Effector memory CD4-positive, alpha-beta T cell (primary cell): ENCODE results near the gene HRK.
"Not testable (repeated sequence)": the region's sequence is repeated elsewhere in the genome, so short reads cannot be mapped to it uniquely, and the experiment has no call there.

Source experiments
- DNase-seq, 3 donors: peaks; one replicate each; pipeline ENCODE4 v3.0.0-alpha.2; 2020
- H3K27ac ChIP-seq: 2 replicates; pipeline ENCODE4 v1.7.0; 2013; ENCODE audit warnings: mild to moderate bottlenecking, low read length, moderate library complexity; ENCODE audit not compliant: insufficient read depth, poor library complexity, severe bottlenecking
- H3K27me3 ChIP-seq: replicated peaks from 2 replicates; pipeline ENCODE4 v1.7.0; 2013; ENCODE audit warnings: mild to moderate bottlenecking, low read length; ENCODE audit not compliant: insufficient read depth, control insufficient read depth, poor library complexity, severe bottlenecking
- H3K36me3 ChIP-seq: 2 replicates; pipeline ENCODE4 v1.7.0; 2013; ENCODE audit warnings: mild to moderate bottlenecking, low read length, moderate library complexity; ENCODE audit not compliant: control insufficient read depth, insufficient read depth
- H3K4me1 ChIP-seq: 2 replicates; pipeline ENCODE4 v1.7.0; 2013; ENCODE audit warnings: low read length, mild to moderate bottlenecking; ENCODE audit not compliant: control insufficient read depth, insufficient read depth, poor library complexity, severe bottlenecking
- H3K4me3 ChIP-seq: 2 replicates; pipeline ENCODE4 v1.7.0; 2013; ENCODE audit warnings: low read length, low read depth, mild to moderate bottlenecking; ENCODE audit not compliant: insufficient read depth, poor library complexity, severe bottlenecking
- H3K9me3 ChIP-seq: 2 replicates; pipeline ENCODE4 v1.7.0; 2013; ENCODE audit warnings: mild to moderate bottlenecking, low read length, moderate library complexity; ENCODE audit not compliant: control insufficient read depth

The HRK gene

GRCh38 chr12:116832353-116832752 is 48.9 kb downstream of the HRK start:
- no peak overlapping the region for H3K27ac ChIP-seq
- no peaks in the 10 kb centered on the region for H3K4me1 ChIP-seq
- H3K4me3 ChIP-seq = no peak overlapping the region

GRCh38 chr12:116827432-116827831 is 53.8 kb downstream of the HRK start:
- H3K4me1 ChIP-seq = no peaks in the 10 kb centered on the region
- no peak overlapping the region for H3K4me3 ChIP-seq
- H3K36me3 ChIP-seq = no peaks in the 10 kb centered on the region
- H3K27me3 ChIP-seq = no peaks in the 10 kb centered on the region
- DNase-seq = no peak
- no peaks in the 10 kb centered on the region for H3K9me3 ChIP-seq
- H3K27ac ChIP-seq = no peak overlapping the region

More at GRCh38 chr12:116832353-116832752, 48.9 kb downstream of the HRK start:
- DNase-seq = no peak
- Histone ChIP-seq H3K36me3 (no peaks in the 10 kb centered on the region), H3K27me3 (no peaks in the 10 kb centered on the region), H3K9me3 (no peaks in the 10 kb centered on the region)

DNA sequence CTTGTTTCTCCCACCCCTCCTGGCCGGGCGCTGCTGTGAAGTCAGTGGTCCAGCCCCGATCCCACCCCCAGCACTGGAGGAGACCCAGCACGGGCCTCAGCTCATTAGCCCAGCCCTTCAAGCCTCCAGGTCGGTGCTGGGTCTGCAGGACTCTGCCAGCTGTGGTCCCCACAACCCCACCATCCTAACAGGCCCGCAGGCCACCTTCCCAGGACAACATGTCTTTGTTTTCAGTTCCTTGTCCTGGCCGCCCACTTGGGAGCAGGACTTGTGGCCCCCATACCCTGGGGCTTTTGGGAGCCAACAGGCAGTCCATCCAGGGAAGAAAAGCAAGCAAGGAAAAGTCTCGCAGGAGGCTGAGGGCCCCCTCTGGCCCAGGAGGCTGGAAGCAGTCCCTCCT is 60.0 kb downstream of the HRK start:
- Histone ChIP-seq H3K4me1 (peaks cover 9% of the 10 kb centered on the region), H3K27ac (no peak overlapping the region), H3K4me3 (no peak overlapping the region), H3K9me3 (no peaks in the 10 kb centered on the region), H3K36me3 (no peaks in the 10 kb centered on the region), H3K27me3 (no peaks in the 10 kb centered on the region)
- DNase-seq = no peak

DNA sequence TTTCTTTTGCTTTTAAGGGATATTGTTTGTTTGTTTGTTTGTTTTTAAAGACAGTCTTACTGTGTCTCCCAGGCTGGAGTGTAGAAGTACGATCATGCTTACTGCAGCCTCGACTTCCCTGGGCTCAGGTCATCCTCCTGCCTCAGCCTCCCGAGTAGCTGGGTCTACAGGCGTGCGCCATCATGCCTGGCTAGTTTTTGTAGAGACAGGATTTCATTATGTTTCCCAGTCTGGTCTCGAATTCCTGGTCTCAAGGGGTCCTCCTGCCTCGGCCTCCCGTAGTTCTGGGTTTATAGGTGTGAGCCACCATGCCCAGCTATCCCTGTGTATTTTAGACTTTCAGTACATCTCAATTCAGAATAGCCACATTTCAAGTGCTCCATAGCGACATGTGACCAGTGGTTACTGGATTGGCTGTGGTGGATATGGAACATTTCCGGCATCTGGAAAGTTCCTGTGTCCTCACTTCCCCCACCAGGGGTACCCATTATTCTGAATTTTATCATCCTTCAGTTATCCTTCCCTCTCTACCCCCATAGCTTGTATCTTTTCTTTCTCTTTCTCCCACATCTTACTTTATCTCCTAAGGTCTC is 61.1 kb downstream of the HRK start:
- H3K36me3 ChIP-seq = no peaks in the 10 kb centered on the region
- H3K4me3 ChIP-seq = no peak overlapping the region
- H3K9me3 ChIP-seq = no peaks in the 10 kb centered on the region
- H3K27me3 ChIP-seq = no peaks in the 10 kb centered on the region
- no peak for DNase-seq
- H3K4me1 ChIP-seq = peaks cover 9% of the 10 kb centered on the region
- no peak overlapping the region for H3K27ac ChIP-seq

GRCh38 chr12:116818948-116819832 is 62.1 kb downstream of the HRK start:
- Histone ChIP-seq H3K27ac (peak overlapping the region; percentile 88), H3K9me3 (no peaks in the 10 kb centered on the region), H3K27me3 (no peaks in the 10 kb centered on the region), H3K36me3 (no peaks in the 10 kb centered on the region), H3K4me3 (peak overlapping the region; percentile 74), H3K4me1 (peaks cover 9% of the 10 kb centered on the region)
- DNase-seq = peak; percentile 84 to 89 (median 86)

DNA sequence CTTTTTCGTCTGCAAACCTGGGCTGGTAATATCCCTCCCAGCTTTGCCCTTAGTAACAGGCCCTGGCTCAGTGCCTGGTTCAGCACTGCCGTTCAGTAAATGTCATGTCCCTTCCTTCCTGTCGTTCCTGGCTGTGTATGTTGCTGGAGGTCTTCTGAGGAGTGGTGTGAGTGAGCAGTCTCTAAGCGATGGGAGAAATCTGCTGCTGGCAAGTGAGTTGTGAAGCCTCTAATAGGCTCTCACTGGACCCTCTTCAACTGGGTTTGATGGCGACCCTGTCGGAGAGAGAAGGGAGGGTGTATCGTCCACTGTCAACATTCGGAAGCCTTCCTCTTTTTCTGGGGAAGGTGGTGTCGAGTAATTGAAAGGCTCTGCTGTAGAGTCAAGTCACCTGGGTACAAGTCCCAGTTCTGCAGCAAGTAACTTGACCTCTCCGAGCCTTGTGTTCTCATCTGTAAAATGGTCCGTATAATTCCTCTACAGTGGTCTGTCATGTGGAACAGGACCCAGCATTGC is 62.8 kb downstream of the HRK start:
- H3K4me1 ChIP-seq = peaks cover 9% of the 10 kb centered on the region
- H3K36me3 ChIP-seq = no peaks in the 10 kb centered on the region
- no peak for DNase-seq

GRCh38 chr12:116814766-116815165 is 66.5 kb downstream of the HRK start:
- not testable (repeated sequence) for DNase-seq, H3K4me1 ChIP-seq, H3K9me3 ChIP-seq, H3K36me3 ChIP-seq, H3K4me3 ChIP-seq, H3K27me3 ChIP-seq, H3K27ac ChIP-seq

More for the DNA sequence above, 62.8 kb downstream of the HRK start:
- Histone ChIP-seq H3K9me3 (no peaks in the 10 kb centered on the region), H3K4me3 (peak overlapping the region; percentile 74), H3K27ac (peak overlapping the region; percentile 88), H3K27me3 (no peaks in the 10 kb centered on the region)

- Histone ChIP-seq H3K27me3 (no peaks in the 10 kb centered on the region), H3K4me3 (no peak overlapping the region), H3K9me3 (no peaks in the 10 kb centered on the region), H3K36me3 (no peaks in the 10 kb centered on the region), H3K4me1 (peaks cover 3% of the 10 kb centered on the region), H3K27ac (no peak overlapping the region)
- DNase-seq = no peak
Measured at GRCh38 chr12:116813271-116814041, 67.8 kb downstream of the HRK start.

GRCh38 chr12:116812238-116812637 is 69.0 kb downstream of the HRK start:
- no peak for DNase-seq
- Histone ChIP-seq H3K36me3 (no peaks in the 10 kb centered on the region), H3K27me3 (no peaks in the 10 kb centered on the region), H3K4me1 (no peaks in the 10 kb centered on the region), H3K9me3 (no peaks in the 10 kb centered on the region), H3K4me3 (no peak overlapping the region), H3K27ac (no peak overlapping the region)
